DND-41 (cell line): ENCODE results near the gene ADTRP.

Experiments
- ATAC-seq: fragments of 200-7000 bp; cut with Tn5 transposase; 3 replicates; pipeline ENCODE4 v1.9.1; 2021; ENCODE audit warnings: low read depth; ENCODE audit not compliant: insufficient read depth
- DNase-seq: peaks from one replicate; pipeline ENCODE4 v3.0.0-alpha.2; 2020
- H2AFZ ChIP-seq: 2 replicates; pipeline ENCODE4 v1.6.0; 2012; ENCODE audit warnings: low read depth, low read length
- H3K27ac ChIP-seq: 2 replicates; pipeline ENCODE4 v1.5.1; 2012; ENCODE audit warnings: low read length, inconsistent platforms
- H3K27me3 ChIP-seq: fragments of 200-600 bp; sonication (generic); 2 replicates; pipeline ENCODE4 v1.6.0; 2012; ENCODE audit warnings: low read length, mild to moderate bottlenecking, inconsistent platforms; ENCODE audit not compliant: insufficient read depth, poor library complexity
- H3K36me3 ChIP-seq: 2 replicates; pipeline ENCODE4 v1.5.1; 2012; ENCODE audit warnings: low read length, inconsistent platforms; ENCODE audit not compliant: insufficient read depth
- H3K4me1 ChIP-seq: 2 replicates; pipeline ENCODE4 v1.5.1; 2012; ENCODE audit warnings: mild to moderate bottlenecking, low read length; ENCODE audit not compliant: insufficient read depth
- H3K4me2 ChIP-seq: 2 replicates; pipeline ENCODE4 v1.6.0; 2012; ENCODE audit warnings: mild to moderate bottlenecking, moderate library complexity, low read length, inconsistent platforms; ENCODE audit not compliant: insufficient read depth
- H3K4me3 ChIP-seq, 2 experiments: fragments of 200-600 bp in 1 of 2; shearing (Covaris generic) in 1 of 2; 2 replicates each; pipeline ENCODE4 v1.5.1; 2012 to 2016; ENCODE audit warnings: inconsistent platforms in 2 of 2, low read length in 2 of 2, mild to moderate bottlenecking in 2 of 2, low read depth in 1 of 2, moderate library complexity in 1 of 2
- H3K79me2 ChIP-seq: 2 replicates; pipeline ENCODE4 v1.6.0; 2012; ENCODE audit warnings: low read length, inconsistent platforms; ENCODE audit not compliant: insufficient read depth
- H3K9ac ChIP-seq: 2 replicates; pipeline ENCODE4 v1.6.0; 2012; ENCODE audit warnings: low read depth, mild to moderate bottlenecking, inconsistent platforms, low read length, moderate library complexity
- H3K9me3 ChIP-seq: 2 replicates; pipeline ENCODE4 v1.5.1; 2012; ENCODE audit warnings: low read length, moderate library complexity, mild to moderate bottlenecking, inconsistent platforms; ENCODE audit not compliant: insufficient read depth, severe bottlenecking
- H4K20me1 ChIP-seq: 2 replicates; pipeline ENCODE4 v1.6.0; 2012; ENCODE audit warnings: low read length; ENCODE audit not compliant: insufficient read depth
- EZH2 ChIP-seq: IDR thresholded peaks from 3 replicates; pipeline ENCODE4 v1.6.1; 2012; ENCODE audit warnings: borderline replicate concordance, low read depth, mild to moderate bottlenecking, moderate library complexity, low read length, inconsistent platforms; ENCODE audit not compliant: severe bottlenecking
- TF ChIP-seq, protein P1 (sequence below): IDR thresholded peaks from 2 replicates; pipeline ENCODE4 v1.5.1; 2012; ENCODE audit warnings: borderline replicate concordance, low read length, moderate library complexity, mild to moderate bottlenecking; ENCODE audit not compliant: poor library complexity, severe bottlenecking; ENCODE audit errors: extremely low read depth

ADTRP gene

DNA sequence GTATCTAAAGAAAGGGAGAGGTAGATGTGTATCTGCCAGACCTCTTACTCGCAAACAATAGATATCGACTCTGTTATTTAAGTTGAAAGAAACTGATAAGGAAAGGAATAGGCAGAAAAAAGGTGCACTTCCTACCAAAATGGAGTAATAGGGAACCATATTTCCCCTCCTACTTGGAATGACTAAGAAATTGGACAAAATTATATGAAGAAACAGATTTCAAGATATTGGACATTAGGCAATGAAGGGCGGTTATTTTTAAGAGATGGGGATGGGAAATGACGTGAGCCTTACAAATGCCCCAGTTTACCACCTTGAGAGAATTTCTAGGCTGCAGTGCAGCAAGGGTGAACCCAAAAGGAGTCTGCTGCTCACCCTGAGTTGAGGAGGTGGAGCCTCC lies 108.9 kb downstream of the ADTRP start:
- Histone ChIP-seq H2AFZ (no peak overlapping the region), H3K36me3 (no peaks in the 10 kb centered on the region), H4K20me1 (no peaks in the 10 kb centered on the region), H3K4me1 (no peaks in the 10 kb centered on the region), H3K9ac (no peak overlapping the region), H3K9me3 (no peaks in the 10 kb centered on the region), H3K27me3 (peaks cover 2% of the 10 kb centered on the region), H3K79me2 (no peaks in the 10 kb centered on the region), H3K27ac (no peak overlapping the region), H3K4me3 (no peak overlapping the region), H3K4me2 (no peak overlapping the region)
- TF ChIP-seq EZH2 = no peak
- TF ChIP-seq, protein P1, sequence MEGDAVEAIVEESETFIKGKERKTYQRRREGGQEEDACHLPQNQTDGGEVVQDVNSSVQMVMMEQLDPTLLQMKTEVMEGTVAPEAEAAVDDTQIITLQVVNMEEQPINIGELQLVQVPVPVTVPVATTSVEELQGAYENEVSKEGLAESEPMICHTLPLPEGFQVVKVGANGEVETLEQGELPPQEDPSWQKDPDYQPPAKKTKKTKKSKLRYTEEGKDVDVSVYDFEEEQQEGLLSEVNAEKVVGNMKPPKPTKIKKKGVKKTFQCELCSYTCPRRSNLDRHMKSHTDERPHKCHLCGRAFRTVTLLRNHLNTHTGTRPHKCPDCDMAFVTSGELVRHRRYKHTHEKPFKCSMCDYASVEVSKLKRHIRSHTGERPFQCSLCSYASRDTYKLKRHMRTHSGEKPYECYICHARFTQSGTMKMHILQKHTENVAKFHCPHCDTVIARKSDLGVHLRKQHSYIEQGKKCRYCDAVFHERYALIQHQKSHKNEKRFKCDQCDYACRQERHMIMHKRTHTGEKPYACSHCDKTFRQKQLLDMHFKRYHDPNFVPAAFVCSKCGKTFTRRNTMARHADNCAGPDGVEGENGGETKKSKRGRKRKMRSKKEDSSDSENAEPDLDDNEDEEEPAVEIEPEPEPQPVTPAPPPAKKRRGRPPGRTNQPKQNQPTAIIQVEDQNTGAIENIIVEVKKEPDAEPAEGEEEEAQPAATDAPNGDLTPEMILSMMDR = no peak
- ATAC-seq (no peak), DNase-seq (no peak)

DNA sequence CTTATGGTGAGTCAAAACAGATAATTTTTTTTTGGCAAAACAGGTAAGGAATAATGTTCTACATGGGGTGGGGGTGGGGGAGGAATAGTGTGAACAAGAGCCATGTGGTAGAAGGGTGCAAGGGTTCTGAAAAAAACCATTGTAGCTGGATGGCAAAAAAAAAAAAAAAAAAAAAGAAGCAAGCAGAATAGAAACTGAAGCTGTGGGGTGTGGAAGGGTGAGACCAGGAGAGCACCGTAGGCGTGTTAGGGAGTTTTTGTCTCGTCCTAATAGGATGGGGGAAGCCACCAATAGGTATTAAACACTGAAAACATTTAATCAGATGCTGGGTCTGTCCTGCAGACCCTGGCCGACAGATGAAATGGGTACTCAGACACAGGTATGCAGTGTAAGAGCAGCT lies 110.1 kb downstream of the ADTRP start:
- no peak overlapping the region for H3K27ac ChIP-seq
- H3K4me1 ChIP-seq = no peaks in the 10 kb centered on the region
- no peak overlapping the region for H3K9ac ChIP-seq
- H3K9me3 ChIP-seq = no peaks in the 10 kb centered on the region
- H3K36me3 ChIP-seq = no peaks in the 10 kb centered on the region
- H3K79me2 ChIP-seq = no peaks in the 10 kb centered on the region
- H2AFZ ChIP-seq = no peak overlapping the region
- H3K4me3 ChIP-seq = no peak overlapping the region
- H4K20me1 ChIP-seq = no peaks in the 10 kb centered on the region
- DNase-seq (no peak), ATAC-seq (no peak)
- TF ChIP-seq, protein P1 = no peak
- TF ChIP-seq EZH2 = no peak
- H3K27me3 ChIP-seq = peaks cover 2% of the 10 kb centered on the region
- H3K4me2 ChIP-seq = no peak overlapping the region

DNA sequence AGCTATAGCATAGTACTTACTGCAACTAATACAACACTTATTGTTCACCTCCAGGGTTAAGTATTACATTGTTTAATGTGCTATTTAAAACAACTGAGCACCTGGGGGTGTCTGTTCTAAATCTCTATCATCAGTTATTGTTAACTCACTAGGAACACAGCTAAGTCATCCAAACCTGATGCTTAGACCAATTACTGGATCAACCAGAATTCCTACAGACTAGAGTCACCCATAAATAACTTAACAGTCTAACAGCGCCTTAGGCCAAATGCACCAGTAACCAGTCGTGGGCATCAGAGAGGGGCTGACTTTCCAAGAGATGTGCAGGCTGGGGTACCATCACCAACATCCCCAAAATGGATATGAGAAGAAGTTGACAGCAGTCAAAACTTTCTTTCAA lies 110.7 kb downstream of the ADTRP start:
- peaks cover under 1% of the 10 kb centered on the region for H3K27me3 ChIP-seq
- no peak overlapping the region for H3K4me3 ChIP-seq
- ATAC-seq = no peak
- H3K27ac ChIP-seq = no peak overlapping the region
- H3K4me2 ChIP-seq = no peak overlapping the region
- H4K20me1 ChIP-seq = no peaks in the 10 kb centered on the region
- no peak overlapping the region for H2AFZ ChIP-seq
- no peaks in the 10 kb centered on the region for H3K4me1 ChIP-seq
- TF ChIP-seq EZH2 = no peak
- TF ChIP-seq, protein P1 = no peak
- DNase-seq = no peak
- H3K79me2 ChIP-seq = no peaks in the 10 kb centered on the region
- no peaks in the 10 kb centered on the region for H3K36me3 ChIP-seq
- no peak overlapping the region for H3K9ac ChIP-seq
- H3K9me3 ChIP-seq = no peaks in the 10 kb centered on the region
